ENCODE results near the gene HRG.
"Not testable (repeated sequence)": the region's sequence is repeated elsewhere in the genome, so short reads cannot be mapped to it uniquely, and the experiment has no call there.

HRG gene

GRCh38 chr3:186665625-186666188 lies at the start of gene HRG:
HRG (plus strand) TSS chr3:186666014; CDS start chr3:186666032, 18 bp downstream.
- DNase-seq (ENCODE audit: low read depth), result no peak

- DNase-seq (ENCODE audit: low read depth), result no peak
These were observed 49.6 kb upstream of the HRG start for GRCh38 chr3:186616299-186616617.

- peak; percentile 75 for DNase-seq (ENCODE audit: low read depth)
These were observed 48.5 kb upstream of the HRG start for GRCh38 chr3:186617036-186617946.

GRCh38 chr3:186618318-186618938 lies 47.4 kb upstream of the HRG start:
- no peak for DNase-seq (ENCODE audit: low read depth)

- no peak for DNase-seq (ENCODE audit: low read depth)
These were observed 46.0 kb upstream of the HRG start for GRCh38 chr3:186619787-186620212.

- DNase-seq (ENCODE audit: low read depth), result no peak
These were observed 45.4 kb upstream of the HRG start for GRCh38 chr3:186620213-186621092.

- DNase-seq (ENCODE audit: low read depth), result no peak
These were observed 43.7 kb upstream of the HRG start for GRCh38 chr3:186621894-186622650.

GRCh38 chr3:186622651-186623310 lies 43.0 kb upstream of the HRG start:
- no peak for DNase-seq (ENCODE audit: low read depth)

- DNase-seq (ENCODE audit: low read depth), result no peak
These were observed 41.2 kb upstream of the HRG start for GRCh38 chr3:186624598-186624997.

GRCh38 chr3:186625600-186626042 lies 40.2 kb upstream of the HRG start:
- DNase-seq (ENCODE audit: low read depth), result no peak

GRCh38 chr3:186626254-186626847 lies 39.5 kb upstream of the HRG start:
- no peak for DNase-seq (ENCODE audit: low read depth)

GRCh38 chr3:186627852-186628414 lies 37.9 kb upstream of the HRG start:
- DNase-seq (ENCODE audit: low read depth), result no peak

GRCh38 chr3:186628756-186629155 lies 37.1 kb upstream of the HRG start:
- DNase-seq (ENCODE audit: low read depth), result no peak

- no peak for DNase-seq (ENCODE audit: low read depth)
These were observed 34.7 kb upstream of the HRG start for GRCh38 chr3:186630950-186631641.

GRCh38 chr3:186633481-186633880 lies 32.3 kb upstream of the HRG start:
- no peak for DNase-seq (ENCODE audit: low read depth)

- not testable (repeated sequence) for DNase-seq (ENCODE audit: low read depth)
These were observed 31.6 kb upstream of the HRG start for GRCh38 chr3:186634207-186634606.

GRCh38 chr3:186635532-186635931 lies 30.3 kb upstream of the HRG start:
- DNase-seq (ENCODE audit: low read depth), result no peak

GRCh38 chr3:186636536-186636935 lies 29.3 kb upstream of the HRG start:
- DNase-seq (ENCODE audit: low read depth), result no peak

- DNase-seq (ENCODE audit: low read depth), result no peak
These were observed 28.1 kb upstream of the HRG start for GRCh38 chr3:186637686-186638085.

Data from activated gamma-delta T cell treated with anti-CD3 and anti-CD28 coated beads, Interleukin-2, amount 50 U/mL, for 16 hours (primary cell).